Activated CD4-positive, CD25-positive, alpha-beta regulatory T cell treated with anti-CD3 and anti-CD28 coated beads, Interleukin-2, amount 50 U/mL, for 72 hours (primary cell): ENCODE results near the gene HECA.
"Not testable (repeated sequence)": the region's sequence is repeated elsewhere in the genome, so short reads cannot be mapped to it uniquely, and the experiment has no call there.

Experiments
- DNase-seq: peaks from one replicate; pipeline ENCODE4 v3.0.0; 2021

HECA gene

DNA sequence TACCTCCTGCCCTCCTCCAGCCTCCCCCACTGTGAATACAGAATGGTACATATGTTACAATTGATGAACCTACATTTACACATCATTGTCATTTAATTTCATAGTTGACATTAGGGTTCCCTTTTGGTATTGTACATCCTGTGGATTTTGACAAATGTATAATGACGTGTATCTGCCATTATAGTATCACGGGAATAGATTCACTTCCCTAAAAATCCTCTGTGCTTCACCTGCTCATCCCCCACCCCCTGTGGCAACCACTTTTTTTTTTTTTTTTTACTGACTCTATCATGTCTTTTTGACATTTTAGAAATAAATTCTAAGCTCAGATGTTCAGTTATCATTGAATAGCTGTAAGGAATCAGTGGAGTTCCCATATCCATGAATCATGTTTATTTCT lies 30.4 kb downstream of the HECA start:
- no peak for DNase-seq

GRCh38 chr6:139166238-139166955 lies 31.5 kb downstream of the HECA start:
- DNase-seq, result no peak

DNA sequence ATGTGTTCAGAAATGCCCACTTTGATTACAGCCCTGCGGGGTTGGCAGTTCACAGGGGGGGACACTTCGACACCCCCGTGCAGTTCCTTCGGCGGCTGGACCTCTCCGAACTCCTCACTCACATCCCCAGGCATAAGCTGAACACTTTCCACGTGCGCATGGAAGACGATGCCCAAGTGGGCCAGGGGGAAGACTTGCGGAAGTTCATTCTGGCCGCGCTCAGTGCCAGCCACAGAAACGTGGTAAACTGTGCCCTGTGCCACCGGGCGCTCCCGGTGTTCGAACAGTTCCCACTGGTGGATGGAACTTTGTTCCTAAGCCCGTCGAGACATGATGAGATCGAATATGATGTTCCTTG lies 32.1 kb downstream of the HECA start:
- no peak for DNase-seq

DNA sequence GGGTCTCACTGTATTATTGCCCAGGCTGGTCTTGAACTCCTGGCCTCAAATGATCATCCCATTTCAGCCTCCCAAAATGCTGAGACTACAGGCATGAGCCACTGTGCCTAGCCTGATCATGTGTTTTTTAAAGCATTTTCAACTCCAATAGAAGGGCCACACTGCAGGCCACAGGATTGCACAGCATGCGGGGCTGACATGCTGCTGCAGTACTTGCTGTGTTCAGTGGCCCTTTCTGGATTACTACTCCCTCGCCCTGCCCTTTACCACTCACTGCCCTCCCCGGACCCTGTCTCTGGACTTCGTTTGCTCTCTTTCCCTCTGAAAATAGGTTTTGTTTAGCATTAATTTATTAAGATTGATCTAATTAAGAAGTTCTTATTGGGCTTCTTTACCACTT lies 37.3 kb downstream of the HECA start:
- DNase-seq, result no peak

- no peak for DNase-seq
Measured at GRCh38 chr6:139172567-139172966, 37.7 kb downstream of the HECA start.

- DNase-seq, result no peak
Measured at GRCh38 chr6:139173172-139173571, 38.3 kb downstream of the HECA start.

GRCh38 chr6:139173822-139174221 lies 38.9 kb downstream of the HECA start:
- no peak for DNase-seq

- DNase-seq, result no peak
Measured at GRCh38 chr6:139174961-139175360, 40.1 kb downstream of the HECA start.

- DNase-seq, result no peak
Measured at GRCh38 chr6:139175389-139175948, 40.6 kb downstream of the HECA start.

DNA sequence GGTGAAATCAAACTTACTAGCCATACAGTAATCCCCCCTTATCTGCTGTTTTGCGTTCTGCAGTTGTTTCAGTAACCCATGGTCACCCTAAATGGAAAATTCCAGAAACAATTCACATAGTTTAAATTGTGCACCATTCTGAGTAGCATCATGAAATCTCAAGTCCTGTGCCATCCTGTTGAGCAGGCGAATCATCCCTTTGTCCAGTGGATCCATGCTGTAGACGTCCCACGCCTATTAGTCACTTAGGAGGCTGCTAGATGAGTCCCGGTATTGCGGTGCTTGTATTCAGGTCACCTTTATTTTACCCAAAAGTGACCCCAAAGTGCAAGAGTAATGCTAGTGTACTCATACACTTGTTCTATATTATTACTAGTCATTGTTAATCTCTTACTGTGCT lies 46.4 kb downstream of the HECA start:
- DNase-seq, result no peak

DNA sequence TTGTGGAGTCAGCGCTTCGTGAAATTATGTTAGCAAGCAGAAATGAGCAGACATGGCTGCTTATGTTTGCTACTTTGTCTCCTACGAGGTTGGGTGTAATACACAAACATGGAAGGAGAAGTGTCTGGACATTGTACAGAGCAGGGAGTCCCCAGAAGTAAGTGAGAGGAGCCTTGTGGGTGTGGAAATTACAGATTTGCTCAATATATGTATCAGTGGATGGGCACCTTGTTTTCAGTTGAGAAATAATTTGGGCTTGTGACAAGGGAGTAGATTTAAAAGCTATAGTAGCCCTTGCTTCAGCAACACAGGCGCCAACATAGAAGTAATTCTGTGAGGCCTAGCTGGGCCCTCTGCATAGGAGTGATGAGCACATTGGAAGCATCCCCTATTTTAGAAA lies 49.2 kb downstream of the HECA start:
- no peak for DNase-seq

DNA sequence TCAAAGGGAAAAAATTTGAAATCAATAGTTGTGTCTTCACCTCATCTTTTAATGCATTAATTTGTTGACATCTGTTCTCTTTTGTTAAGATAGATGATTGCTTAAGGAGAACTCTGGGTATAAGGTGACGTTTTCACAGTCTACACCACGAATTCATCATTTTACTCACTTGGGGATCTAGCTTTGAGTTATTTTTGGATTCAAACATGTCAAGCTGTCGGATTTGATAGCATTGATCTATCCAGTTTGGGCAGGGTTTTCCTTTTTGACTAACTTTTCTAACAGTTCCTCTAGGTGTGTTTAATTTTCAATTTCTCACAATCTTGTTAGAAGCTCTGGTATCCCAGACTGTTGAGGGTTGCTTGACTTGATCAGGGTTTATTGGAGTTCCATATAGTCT lies 49.6 kb downstream of the HECA start:
- DNase-seq, result no peak

DNA sequence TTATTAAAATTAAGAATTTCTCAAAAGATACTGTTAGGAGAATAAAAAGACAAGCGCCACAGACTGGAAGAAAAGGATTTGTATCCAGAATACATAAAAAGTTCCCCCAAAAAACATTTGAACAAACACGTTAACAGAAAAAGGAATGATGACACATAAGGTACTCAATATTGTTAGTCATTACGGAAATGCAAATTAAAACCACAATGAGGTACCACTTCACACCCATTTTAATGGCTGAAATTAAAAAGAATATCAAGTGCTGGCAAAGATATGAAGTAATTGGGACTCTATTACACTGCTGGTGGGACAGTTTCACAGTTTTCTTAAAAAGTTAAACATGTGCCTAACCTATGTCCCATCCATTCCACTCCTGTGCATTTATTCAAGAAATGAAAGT lies 51.4 kb downstream of the HECA start:
- DNase-seq, result no peak

DNA sequence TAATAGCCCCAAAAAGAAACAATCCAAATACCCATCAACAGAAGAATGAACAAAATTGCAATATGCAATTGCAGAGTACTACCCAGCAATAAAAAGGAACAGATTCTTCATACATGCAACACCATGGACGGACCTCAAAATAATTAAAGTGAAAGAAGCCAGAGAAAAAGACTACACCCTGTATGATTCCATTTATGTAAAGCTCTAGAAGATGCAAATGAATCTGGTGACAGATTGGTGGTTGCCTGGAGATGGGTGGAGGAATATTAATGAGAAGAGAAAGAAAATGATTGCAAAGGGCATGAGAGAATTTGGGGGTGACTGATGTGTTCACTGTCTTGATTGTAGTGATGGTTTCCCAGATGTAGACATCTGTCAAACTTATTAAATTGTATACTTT lies 51.8 kb downstream of the HECA start:
- DNase-seq, result no peak

DNA sequence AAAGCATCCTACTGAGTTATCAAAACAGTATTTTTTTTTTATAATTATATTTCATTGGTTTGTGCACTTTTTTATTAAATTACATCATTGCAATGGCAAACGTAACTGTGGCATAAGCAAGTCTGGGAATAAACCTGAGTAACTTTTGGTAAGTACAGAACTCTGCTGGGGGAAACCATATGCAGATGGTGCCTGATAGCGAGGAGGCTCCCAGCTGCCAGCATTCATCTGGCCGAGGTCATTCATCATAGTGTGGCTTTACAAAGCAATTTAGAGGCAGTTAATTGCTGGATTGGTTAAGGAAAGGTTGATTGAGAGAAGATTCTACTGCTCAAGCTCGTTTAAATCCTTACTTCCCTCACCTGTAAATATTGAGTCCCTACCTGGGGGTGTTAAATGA lies 52.6 kb downstream of the HECA start:
- no peak for DNase-seq

GRCh38 chr6:139189665-139190064 lies 54.8 kb downstream of the HECA start:
- no peak for DNase-seq

GRCh38 chr6:139194740-139195139 lies 59.9 kb downstream of the HECA start:
- DNase-seq, result no peak

DNA sequence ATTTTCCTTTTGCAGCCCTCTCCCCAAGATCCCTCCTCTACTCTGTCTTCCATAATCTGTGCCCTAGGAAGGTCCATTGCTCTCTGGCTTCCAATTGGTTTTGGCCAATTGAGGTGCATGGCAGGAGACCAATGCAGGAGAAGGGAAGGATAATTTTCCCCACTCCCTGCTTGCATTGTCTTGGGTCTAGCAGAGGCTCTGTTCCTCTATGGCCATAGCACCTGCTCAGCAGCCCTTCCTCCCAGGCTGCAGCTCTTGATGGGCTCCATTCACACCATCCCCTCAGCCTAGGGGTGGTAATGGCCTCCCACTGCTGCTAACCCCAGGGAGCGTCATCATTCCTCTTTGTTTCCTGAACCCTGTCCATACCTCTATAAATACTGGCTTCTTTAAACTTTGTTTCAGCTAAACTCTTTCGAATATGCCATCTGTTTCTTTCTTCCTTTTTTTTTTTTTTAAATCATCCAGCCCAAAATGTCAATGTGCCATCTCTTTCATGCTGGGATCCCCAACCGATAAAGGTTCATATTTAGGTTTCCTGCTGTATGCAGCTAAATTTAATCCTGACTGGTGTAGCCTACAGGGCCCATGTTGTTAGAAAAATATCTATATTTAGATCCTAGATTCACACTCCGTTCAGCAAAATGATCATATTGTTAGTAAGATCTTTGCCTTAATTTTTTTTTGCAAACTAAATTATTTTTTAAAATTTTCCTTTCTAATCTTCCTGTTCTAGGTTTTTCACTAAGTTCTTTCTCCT lies 63.8 kb downstream of the HECA start:
- no peak for DNase-seq

DNA sequence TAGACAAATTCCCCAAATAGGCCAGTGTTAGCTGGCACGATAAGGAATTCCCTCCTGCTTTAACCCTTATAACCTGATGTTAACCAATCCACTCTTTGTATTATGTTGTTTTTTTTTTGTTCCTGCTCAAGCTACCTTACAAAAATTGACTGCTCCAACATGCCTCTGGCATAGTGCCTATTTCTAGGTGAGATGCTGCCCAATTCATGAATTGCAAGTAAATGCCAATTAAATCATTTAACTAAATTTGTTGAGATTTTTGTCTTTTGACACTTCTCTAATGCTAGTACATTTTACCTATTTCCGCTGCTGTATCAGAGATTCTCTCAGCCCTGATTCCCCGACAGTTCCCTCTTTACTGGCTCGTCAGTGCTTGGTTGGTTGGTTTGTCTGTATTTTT lies 66.5 kb downstream of the HECA start:
- no peak for DNase-seq

DNA sequence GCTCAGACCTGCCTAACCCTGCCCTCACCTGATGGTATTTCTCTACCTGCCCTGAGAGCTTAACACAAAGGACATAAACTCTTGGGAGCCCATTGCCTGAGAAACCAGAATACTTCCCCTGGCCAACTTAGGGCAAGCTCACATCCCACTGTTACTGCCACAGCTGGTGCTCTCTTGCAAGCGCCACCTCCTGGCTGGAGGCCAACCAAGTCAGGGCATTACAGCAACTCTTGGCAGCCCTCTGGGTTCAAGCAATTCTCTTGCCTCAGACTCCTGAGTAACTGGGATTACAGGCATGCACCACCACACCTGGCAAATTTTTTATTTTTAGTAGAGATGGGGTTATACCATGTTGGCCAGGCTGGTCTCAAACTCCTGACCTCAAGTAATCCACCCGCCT lies 70.1 kb downstream of the HECA start:
- no peak for DNase-seq

GRCh38 chr6:139205843-139206242 lies 71.0 kb downstream of the HECA start:
- no peak for DNase-seq

DNA sequence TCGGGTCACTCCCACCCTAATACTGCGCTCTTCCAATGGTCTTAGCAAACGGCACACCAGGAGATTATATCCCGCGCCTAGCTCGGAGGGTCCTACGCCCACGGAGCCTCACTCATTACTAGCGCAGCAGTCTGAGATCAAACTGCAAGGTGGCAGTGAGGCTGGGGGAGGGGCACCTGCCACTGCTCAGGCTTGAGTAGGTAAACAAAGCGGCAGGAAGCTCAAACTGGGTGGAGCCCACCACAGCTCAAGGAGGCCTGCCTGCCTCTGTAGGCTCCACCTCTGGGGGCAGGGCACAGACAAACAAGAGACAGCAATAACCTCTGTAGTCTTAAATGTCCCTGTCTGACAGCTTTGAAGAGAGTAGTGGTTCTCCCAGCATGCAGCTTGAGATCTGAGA lies 75.9 kb downstream of the HECA start:
- not testable (repeated sequence) for DNase-seq

GRCh38 chr6:139212460-139212859 lies 77.6 kb downstream of the HECA start:
- not testable (repeated sequence) for DNase-seq

DNA sequence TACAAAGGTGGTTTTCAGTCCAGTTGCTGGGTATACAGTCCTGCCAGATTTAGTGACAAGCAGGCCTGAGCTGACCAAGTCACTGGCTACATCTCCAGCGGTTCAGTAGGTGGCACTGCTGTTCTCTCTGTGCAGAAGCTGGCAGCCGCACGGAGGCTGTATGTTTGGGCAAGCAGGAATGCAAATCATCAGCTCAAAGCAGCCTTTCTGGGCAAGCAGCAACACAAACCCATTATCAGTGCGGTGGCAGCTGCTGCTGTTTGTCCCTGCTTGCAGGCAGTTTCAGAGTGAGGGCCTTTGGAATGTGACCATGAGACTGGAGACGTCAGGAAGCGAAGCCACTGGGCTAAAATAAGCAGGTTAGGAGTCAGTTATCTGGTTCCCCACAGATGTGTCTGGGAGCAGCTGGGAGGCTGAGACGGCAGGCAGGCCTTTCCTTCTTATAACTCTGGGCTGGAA lies 84.4 kb downstream of the HECA start:
- DNase-seq, result peak; percentile 51
